Brain microvascular endothelial cell (primary cell): Measurements from ENCODE around the gene TACR1.

ENCODE experiments used
- DNase-seq: peaks from one replicate; pipeline ENCODE4 v3.0.0-alpha.2; 2020
- H3K27ac ChIP-seq: fragments of 250-450 bp; sonication (Bioruptor Pico); 2 replicates; pipeline ENCODE4 v1.5.1; 2020; ENCODE audit warnings: mild to moderate bottlenecking, moderate library complexity
- H3K27me3 ChIP-seq: fragments of 250-450 bp; sonication (Bioruptor Pico); replicated peaks from 2 replicates; pipeline ENCODE4 v1.5.1; 2020; ENCODE audit warnings: mild to moderate bottlenecking
- H3K36me3 ChIP-seq: fragments of 250-450 bp; sonication (Bioruptor Pico); replicated peaks from 2 replicates; pipeline ENCODE4 v1.5.1; 2020; ENCODE audit warnings: mild to moderate bottlenecking
- H3K4me3 ChIP-seq: 2 replicates; pipeline ENCODE4 v1.5.1; 2011; ENCODE audit warnings: low read depth, mild to moderate bottlenecking, control low read depth, low read length, moderate library complexity
- in situ Hi-C: cut with HindIII; loops from 2 replicates; pipeline ENCODE4 v1.10.0; 2017; ENCODE audit warnings: low sequenced_read_pairs, low pct_ligation_motif_present
- TF ChIP-seq, protein P1 (sequence below): IDR thresholded peaks from 2 replicates; pipeline ENCODE4 v1.5.1; 2011; ENCODE audit warnings: low read depth, mild to moderate bottlenecking, moderate library complexity, low read length, control low read depth, inconsistent platforms; ENCODE audit errors: missing control alignments

TACR1 gene

GRCh38 chr2:75088791-75089190 is 110.5 kb downstream of the TACR1 start:
- Histone ChIP-seq H3K27me3 (no peaks in the 10 kb centered on the region), H3K4me3 (no peak overlapping the region), H3K27ac (no peak overlapping the region), H3K36me3 (no peaks in the 10 kb centered on the region)
- TF ChIP-seq, protein P1, sequence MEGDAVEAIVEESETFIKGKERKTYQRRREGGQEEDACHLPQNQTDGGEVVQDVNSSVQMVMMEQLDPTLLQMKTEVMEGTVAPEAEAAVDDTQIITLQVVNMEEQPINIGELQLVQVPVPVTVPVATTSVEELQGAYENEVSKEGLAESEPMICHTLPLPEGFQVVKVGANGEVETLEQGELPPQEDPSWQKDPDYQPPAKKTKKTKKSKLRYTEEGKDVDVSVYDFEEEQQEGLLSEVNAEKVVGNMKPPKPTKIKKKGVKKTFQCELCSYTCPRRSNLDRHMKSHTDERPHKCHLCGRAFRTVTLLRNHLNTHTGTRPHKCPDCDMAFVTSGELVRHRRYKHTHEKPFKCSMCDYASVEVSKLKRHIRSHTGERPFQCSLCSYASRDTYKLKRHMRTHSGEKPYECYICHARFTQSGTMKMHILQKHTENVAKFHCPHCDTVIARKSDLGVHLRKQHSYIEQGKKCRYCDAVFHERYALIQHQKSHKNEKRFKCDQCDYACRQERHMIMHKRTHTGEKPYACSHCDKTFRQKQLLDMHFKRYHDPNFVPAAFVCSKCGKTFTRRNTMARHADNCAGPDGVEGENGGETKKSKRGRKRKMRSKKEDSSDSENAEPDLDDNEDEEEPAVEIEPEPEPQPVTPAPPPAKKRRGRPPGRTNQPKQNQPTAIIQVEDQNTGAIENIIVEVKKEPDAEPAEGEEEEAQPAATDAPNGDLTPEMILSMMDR, result no peak
- in situ Hi-C loops, result no loop called here
- no peak for DNase-seq

- in situ Hi-C loops, result no loop called here
- no peak for DNase-seq
- H3K27me3 ChIP-seq, result no peaks in the 10 kb centered on the region
- H3K27ac ChIP-seq, result no peak overlapping the region
- H3K36me3 ChIP-seq, result no peaks in the 10 kb centered on the region
- no peak overlapping the region for H3K4me3 ChIP-seq
- TF ChIP-seq, protein P1, result no peak
Measured at GRCh38 chr2:75087736-75088135, 111.6 kb downstream of the TACR1 start.

DNA sequence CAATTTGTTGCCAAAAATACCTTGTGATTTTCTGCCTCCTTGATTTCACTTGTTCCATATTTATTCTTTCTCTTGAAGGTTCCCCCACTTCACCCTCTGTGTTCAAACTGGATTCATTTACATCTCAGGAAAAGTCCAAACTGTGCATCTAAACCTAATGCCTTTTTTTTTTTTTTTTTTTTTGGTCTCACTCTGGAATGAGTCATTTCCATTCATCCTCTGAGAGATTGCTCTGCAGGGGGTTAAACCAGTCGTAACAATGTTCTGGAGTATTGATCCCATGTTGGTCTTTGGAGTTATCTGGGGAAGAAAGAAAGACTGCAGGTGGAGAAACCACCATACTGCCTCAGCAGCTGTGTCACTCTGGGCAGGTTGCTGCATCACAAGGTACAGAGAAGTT is 119.7 kb downstream of the TACR1 start:
- TF ChIP-seq, protein P1, result no peak
- in situ Hi-C loops, result no loop called here
- H3K27me3 ChIP-seq, result no peaks in the 10 kb centered on the region
- H3K27ac ChIP-seq, result no peak overlapping the region
- no peak overlapping the region for H3K4me3 ChIP-seq
- DNase-seq, result peak; percentile 15
- no peaks in the 10 kb centered on the region for H3K36me3 ChIP-seq

- DNase-seq, result no peak
- Histone ChIP-seq H3K27ac (no peak overlapping the region), H3K4me3 (no peak overlapping the region), H3K27me3 (no peaks in the 10 kb centered on the region), H3K36me3 (no peaks in the 10 kb centered on the region)
- in situ Hi-C loops, result no loop called here
- TF ChIP-seq, protein P1, result no peak
Measured at GRCh38 chr2:75077909-75078308, 121.4 kb downstream of the TACR1 start.

- in situ Hi-C loops, result no loop called here
- H3K27ac ChIP-seq, result no peak overlapping the region
- TF ChIP-seq, protein P1, result no peak
- H3K27me3 ChIP-seq, result no peaks in the 10 kb centered on the region
- no peak for DNase-seq
- no peaks in the 10 kb centered on the region for H3K36me3 ChIP-seq
- no peak overlapping the region for H3K4me3 ChIP-seq
Measured at GRCh38 chr2:75076088-75076487, 123.2 kb downstream of the TACR1 start.

DNA sequence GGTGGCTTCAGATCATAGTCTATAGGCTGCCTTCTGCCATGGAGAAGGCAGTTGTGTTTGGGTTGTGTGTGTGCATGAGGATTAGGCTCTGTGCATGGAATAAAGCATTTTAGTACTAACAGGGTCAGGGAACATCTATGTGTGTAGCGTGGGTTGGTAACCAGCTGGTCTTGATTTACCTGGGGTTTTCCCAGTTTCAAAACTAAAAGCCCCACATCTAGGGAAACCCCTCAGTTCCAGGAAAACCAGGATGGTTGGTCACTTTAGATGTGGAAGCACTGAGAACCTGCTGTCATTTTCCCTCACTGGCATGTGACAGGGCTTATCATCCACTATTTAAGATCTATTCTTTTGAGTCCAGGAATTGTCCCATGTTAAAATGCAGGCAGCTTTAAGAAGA is 124.6 kb downstream of the TACR1 start:
- in situ Hi-C loops, result no loop called here
- Histone ChIP-seq H3K27me3 (no peaks in the 10 kb centered on the region), H3K4me3 (no peak overlapping the region), H3K27ac (no peak overlapping the region), H3K36me3 (no peaks in the 10 kb centered on the region)
- no peak for DNase-seq
- TF ChIP-seq, protein P1, result no peak
